ENCODE data around the gene ZNF610.
"Not testable (repeated sequence)": the region's sequence is repeated elsewhere in the genome, so short reads cannot be mapped to it uniquely, and the experiment has no call there.

The ZNF610 gene

DNA sequence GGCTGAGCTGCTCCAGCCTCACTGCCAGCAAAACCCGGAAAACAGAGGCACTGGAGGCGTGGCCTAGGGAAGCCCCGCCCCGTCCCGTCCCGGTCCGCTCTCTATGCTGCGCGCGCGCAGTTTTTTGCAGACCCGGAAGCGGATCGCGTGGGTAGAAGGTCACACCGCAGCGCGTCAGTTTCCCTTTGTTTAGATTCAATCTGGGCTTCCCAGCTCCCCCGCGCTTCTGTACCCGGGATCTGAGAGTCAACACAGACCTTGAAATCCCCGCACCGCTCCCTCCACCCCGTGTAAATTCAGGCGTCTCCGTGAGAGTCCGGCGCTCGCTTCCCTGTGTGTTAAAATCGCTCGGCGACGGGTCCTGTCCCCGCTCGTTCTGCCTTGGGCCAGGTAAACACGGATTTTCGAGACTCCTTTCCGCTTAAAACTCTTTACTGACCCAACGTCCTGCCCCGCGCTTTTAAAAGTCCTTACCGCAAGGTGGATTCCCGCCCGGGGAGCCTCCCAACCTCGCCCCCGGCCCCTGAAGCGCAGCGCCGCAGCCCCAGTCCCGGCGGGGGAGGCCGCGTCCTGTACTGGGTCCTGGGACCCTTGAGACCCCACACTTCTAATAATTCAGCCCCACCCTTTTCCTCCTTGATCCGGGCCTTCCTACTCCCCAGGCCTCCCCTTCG, at the start of gene ZNF610:
Gene ZNF610, plus strand, starts transcription at position 127 of the 674 bp plus-strand sequence. CDS start 12,930 bp downstream, outside the sequence.
- intact Hi-C loops (cut with DNase I) = no loop called here

DNA sequence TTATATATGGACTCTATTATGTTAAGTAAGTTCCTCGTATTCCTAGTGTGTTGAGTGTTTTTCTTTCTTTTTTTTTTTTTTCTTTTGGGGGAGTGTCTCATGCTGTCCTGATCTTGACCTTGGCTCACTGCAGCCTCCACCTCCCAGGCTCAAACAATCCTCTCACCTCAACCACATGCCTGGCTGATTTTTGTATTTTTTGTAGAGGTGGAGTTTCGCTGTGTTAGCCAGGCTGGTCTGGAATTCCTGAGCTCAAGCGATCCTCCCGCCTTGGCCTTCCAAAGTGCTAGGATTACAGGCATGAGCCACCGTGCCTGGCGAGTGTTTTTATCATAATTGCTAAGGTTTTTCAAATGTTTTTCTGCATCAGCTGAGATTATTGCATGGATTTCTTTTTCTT, 49.8 kb upstream of the ZNF610 start:
- no peak for DNase-seq
- intact Hi-C loops (cut with DNase I) = no loop called here

More for the DNA sequence above, at the start of gene ZNF610:
- DNase-seq = peak; percentile 83 to 97 (median 93)

DNA sequence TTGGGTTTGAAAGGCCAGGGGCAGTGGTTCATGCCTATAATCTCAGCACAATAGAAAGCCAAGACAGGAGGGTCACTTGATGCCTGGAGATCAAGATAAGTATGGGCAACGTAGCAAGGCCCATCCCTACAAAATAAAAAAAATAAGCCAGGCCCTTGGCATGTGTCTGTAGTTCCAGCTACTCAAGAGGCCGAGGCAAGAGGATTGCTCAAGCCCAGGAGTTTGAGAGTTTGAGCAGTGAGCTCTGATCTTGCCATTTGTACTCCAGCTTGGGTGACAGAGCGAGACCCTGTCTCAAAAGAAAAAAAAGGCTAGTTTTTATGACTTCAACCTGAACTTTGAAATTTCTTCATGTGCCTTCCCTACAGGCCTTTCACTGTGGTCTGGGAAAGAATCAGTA, 44.3 kb upstream of the ZNF610 start:
- DNase-seq = no peak
- intact Hi-C loops (cut with DNase I) = no loop called here

DNA sequence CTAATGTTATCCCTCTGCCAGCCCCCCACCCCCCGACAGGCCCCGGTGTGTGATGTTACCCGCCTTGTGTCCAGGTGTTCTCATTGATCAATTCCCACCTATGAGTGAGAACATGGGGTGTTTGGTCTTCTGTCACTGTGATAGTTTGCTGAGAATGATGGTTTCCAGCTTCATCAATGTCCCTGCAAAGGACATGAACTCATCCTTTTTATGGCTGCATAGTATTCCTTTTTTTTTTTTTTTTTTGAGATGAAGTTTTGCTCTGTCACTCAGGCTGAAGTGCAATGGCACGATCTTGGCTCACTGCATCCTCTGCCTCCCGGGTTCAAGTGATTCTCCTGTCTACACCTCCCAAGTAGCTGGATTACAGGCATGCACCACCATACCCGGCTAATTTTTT, 43.1 kb upstream of the ZNF610 start:
- intact Hi-C loops (cut with DNase I); DNase-seq: not testable (repeated sequence)

DNA sequence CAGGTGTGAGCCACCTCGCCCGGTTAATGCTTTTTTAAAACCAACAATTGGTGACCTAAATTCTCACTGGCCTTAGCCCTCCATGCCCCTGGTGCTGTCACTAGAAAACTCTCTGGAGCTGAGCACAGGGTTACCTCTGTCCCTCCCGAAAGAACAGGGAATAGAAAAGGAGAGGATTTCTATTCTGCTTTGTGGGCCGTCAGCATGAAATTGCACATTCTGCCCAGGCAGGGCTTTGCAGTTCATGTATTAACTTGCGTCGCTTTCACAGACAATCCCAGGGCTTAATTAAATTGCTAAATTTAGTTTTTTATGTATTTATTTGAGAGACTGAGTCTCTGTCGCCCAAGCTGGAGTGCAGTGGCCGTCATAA, 39.7 kb upstream of the ZNF610 start:
- DNase-seq = peak in 4 of 42 donors; percentile 4 to 31 (median 12)

DNA sequence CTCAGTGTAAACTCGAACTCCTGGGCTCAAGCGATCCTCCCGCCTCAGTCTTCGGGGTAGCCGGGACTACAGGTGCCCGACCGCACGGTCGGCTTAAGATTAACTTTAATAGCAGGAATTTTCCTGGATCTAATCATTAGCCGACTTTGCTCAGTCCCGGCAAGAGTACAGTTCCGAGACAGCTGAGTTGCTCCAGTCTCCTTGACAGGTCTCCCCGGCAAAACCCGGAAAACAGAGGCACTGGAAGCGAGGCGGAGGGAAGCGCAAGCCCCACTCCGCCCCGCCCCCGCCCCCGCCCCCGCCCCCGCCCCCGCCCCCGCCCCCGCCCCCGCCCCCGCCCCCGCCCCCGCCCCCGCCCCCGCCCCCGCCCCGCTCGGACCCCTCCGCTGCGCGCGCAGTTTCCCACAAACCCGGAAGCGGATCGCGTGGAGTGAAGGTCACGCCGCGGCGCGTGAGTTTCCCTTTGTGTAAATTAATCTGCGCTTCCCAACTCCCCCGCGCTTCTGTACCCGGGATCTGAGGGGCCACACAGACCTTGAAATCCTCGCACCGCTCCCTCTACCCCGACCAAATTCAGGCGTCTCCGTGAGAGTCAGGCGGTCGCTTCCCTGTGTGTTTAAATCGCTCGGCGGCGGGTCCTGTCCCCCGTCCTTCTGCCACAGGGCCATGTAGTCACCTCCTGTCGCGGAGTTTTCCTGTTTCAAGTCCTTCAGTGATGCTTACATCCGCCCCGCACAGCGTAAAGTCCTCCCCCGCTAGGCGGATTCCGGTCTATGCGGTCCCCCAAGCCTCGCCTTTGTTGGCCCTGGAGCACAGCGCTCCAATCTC, 39.1 kb upstream of the ZNF610 start, which contains the start of gene ZNF480:
Gene ZNF480, plus strand, starts transcription at position 397 of the 828 bp plus-strand sequence. CDS start 3,244 bp downstream, outside the sequence.
- peak; percentile 57 to 93 (median 84) for DNase-seq
- intact Hi-C loops (cut with DNase I) = no loop called here

More for the DNA sequence above, 39.7 kb upstream of the ZNF610 start:
- intact Hi-C loops (cut with DNase I) = no loop called here

DNA sequence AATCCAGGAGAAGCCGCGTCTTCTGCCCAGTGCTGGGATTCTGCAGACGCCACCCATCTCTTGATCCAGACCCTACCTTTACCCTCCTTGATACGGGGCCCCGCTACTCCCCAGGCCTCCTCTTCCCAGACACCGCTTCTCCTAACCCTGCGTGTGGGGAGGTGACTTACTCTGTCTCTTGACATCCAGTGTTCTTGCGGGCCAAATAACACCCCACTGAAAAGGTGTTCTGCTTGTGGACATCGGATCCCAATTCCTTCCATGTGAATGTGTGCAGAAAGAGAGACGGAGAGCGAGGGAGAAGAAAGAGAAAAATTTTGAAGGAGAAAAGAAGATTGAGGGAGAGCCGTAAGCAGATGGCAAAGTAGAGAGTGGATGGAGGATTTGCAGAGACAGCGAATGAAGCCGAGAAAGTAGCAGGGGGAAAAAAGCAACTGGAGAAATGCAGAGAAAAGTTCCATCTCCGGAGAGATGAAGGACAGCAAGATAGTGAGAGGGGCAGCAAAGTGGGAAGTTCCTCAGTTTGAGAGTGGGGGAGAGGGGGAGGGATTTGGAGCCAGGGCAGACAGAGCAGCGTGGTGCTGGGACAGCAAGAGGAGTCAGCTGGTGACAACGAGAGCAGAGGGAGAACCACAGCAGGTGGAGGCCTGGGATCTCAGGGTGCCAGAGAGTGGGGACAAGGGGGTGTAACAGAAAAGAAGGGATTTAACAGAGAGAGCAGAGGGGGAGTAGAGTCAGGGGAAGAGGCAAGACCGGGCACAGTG, 38.3 kb upstream of the ZNF610 start:
- intact Hi-C loops (cut with DNase I) = no loop called here
- DNase-seq = peak in 9 of 42 donors; percentile 4 to 40 (median 10)

DNA sequence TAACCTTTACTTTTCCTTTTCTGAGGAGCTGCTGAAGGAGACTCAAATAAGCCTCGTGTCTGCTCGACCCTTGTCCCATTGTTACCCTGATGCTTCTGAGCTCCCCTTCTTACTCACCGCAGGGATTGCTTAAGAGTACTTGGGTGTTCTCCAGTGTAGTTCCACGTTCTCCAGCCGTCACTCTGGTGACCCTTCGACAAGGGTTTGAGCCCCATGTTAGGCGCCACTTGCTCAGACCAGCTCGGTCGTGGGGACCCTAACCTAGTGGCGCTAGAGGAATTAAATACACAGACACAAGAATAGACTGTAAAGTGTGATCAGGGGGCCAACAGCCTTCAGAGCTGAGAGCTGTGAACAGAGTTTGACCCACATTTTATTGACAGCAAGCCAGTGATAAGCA, 28.8 kb upstream of the ZNF610 start:
- DNase-seq = no peak
- intact Hi-C loops (cut with DNase I) = no loop called here

DNA sequence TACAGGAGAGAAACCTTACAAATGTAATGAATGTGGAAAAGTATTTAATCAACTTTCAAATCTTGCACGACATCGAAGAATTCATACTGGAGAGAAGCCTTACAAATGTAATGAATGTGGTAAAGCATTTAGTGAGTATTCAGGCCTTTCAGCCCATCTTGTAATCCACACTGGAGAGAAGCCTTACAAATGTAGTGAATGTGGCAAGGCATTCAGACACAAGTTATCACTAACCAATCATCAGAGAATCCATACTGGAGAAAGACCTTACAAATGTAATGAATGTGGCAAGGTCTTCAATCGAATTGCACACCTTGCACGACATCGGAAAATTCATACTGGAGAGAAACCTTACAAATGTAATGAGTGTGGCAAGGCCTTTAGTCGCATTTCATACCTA, 13.6 kb upstream of the ZNF610 start:
- intact Hi-C loops (cut with DNase I) = no loop called here
- no peak for DNase-seq

DNA sequence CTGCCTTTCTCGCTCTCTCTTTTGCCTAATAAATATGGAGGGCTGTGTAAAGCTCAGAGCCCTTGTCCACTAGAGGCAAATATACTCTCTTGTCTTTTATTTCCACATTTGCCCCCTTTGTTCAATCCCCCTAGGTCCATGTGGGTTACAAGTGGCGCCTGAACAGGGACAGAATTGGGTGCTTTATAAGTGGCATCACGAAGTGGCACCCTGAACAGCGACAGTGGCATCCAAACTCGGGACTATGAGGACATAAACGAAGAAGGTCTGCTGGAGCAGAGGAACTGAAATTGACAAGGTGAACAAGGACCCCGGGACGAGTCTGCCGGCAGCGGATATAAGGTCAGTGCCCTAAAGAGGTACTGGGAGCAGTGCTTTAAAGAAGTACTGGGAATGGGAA, 4.3 kb upstream of the ZNF610 start:
- no peak for DNase-seq

DNA sequence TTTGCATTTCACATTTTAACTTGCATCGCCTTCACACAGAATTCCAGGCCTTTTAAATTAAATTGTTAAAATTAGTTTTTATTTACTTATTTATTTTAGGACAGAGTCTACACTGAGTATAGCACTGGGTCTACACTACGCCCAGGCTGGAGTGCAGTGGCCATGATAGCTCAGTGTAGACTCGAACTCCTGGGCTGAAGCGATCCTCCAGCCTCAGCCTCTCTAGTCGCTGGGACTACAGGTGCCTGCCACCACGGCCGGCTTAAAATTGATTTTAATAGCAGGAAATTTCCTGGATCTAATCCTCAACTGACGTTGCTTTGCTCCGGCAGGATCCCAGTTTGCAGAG, 301 bp upstream of the ZNF610 start:
- intact Hi-C loops (cut with DNase I) = no loop called here

More for the DNA sequence above, 4.3 kb upstream of the ZNF610 start:
- intact Hi-C loops (cut with DNase I) = no loop called here

DNA sequence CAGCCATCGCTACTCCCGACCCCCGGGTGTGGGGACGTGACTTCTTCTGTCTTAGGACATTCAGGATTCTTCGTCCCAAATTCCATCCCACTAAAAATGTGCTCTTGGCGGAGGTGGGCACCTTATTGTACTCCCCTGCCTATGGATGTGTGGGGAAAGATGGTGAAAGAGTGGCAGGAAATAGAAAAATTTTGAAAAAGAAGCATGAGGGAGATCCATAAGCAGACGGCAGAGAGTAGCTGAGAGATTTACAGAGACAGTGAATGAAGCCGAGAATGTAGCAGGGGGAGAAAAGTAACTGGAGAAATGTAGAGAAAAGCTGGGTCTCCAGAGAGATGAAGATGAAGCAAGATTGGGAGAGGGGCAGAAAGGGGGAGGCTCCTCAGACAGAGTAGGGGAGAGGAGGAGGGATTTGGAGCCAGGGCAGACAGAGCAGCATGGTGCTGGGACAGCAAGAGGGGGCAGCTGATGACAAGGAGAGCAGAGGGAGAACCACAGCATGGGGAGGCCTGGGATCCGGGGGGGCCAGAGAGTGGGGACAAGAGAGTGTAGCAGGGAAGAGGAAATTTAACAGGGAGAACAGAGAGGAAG, 843 bp downstream of the ZNF610 start:
- no peak for DNase-seq
- intact Hi-C loops (cut with DNase I) = no loop called here

More for the DNA sequence above, 301 bp upstream of the ZNF610 start:
- DNase-seq = no peak

DNA sequence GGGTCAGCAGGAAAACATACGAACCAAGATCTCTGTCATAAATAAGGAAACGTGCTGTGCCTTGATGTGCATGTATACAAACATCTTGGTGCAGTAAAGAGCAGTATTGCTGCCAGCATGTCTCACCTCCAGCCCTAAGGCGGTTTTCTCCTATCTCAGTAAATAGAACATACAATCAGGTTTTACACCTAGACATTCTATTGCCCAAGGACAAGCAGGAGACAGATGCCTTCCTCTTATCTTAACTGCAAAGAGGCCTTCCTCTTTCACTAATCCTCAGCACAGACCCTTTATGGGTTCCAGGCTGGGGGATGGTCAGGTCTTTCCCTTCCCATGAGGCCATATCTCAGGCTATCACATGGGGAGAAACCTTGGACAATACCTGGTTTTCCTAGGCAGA, 3.0 kb downstream of the ZNF610 start:
- DNase-seq; intact Hi-C loops (cut with DNase I): not testable (repeated sequence)

DNA sequence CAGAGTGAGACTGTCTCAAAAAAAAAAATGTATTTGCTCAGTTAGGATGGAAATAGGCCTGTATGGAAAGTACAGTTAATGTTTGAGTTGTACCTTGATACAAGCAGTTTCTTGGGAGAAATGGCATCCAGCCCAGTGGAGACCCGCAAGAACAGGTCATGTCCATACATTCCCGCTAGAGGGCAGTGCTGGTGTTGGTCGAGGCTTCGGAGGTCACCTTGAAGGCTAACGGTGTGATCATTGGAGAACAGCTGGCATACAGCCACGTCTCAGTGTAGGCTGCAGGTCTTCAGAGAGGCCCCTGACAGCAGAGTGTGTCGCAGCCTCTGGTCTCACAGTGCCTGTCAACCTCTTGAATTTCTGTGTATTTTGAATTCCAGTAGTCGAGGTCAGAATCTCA, 7.5 kb downstream of the ZNF610 start:
- peak in 41 of 42 donors; percentile 8 to 81 (median 49) for DNase-seq

DNA sequence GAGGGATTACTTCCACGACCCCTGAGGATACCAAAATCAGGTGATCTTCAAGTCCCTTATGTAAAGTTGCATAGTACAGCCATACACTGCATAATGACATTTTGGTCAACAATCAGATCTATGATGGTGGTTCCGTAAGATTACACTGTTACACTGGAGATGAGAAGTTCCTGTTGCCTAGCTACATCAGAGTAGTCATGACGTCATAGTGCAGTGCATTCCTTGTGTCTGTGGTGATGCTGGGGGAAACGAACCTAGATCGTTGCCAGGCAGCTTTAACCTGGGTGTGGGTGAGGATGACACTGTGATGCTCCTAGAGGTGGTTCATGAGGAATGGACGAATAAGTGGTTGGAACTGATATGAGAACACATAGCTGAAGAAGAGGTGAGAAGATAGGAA, 9.1 kb downstream of the ZNF610 start:
- intact Hi-C loops (cut with DNase I) = no loop called here
- no peak for DNase-seq

More for the DNA sequence above, 7.5 kb downstream of the ZNF610 start:
- intact Hi-C loops (cut with DNase I) = no loop called here

DNA sequence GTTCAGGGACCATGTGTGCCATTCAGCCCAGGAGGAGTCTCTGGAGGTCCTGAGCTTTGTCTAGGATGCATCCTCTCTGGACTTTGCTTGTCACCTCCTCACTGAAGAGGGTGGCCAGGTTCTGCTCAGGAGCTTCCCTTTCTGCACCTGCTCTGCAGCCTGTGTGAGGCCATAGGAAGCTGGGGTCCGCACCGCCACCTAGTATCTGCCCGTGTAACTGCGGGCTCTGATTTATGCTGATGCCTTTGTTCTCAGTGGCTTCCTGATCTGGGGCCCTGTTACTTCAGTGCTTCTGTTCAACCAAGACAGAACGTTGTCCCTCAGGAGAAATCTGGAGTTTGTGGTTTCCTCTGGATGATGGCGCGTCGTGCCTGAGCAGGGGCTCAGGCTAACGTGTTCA, 15.5 kb downstream of the ZNF610 start:
- DNase-seq = no peak
- intact Hi-C loops (cut with DNase I) = no loop called here

DNA sequence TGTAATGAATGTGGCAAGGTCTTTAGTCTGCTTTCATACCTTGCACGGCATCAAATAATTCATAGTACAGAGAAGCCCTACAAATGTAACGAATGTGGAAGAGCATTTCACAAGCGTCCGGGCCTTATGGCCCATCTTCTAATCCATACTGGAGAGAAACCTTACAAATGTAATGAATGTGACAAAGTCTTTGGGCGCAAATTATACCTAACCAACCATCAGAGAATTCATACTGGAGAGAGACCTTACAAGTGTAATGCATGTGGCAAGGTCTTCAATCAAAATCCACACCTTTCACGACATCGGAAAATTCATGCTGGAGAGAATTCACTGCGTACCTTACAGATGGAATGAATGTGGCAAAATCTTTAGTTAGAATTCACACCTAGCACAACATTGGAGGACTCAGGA, 30.4 kb downstream of the ZNF610 start:
- no peak for DNase-seq
- intact Hi-C loops (cut with DNase I) = no loop called here

DNA sequence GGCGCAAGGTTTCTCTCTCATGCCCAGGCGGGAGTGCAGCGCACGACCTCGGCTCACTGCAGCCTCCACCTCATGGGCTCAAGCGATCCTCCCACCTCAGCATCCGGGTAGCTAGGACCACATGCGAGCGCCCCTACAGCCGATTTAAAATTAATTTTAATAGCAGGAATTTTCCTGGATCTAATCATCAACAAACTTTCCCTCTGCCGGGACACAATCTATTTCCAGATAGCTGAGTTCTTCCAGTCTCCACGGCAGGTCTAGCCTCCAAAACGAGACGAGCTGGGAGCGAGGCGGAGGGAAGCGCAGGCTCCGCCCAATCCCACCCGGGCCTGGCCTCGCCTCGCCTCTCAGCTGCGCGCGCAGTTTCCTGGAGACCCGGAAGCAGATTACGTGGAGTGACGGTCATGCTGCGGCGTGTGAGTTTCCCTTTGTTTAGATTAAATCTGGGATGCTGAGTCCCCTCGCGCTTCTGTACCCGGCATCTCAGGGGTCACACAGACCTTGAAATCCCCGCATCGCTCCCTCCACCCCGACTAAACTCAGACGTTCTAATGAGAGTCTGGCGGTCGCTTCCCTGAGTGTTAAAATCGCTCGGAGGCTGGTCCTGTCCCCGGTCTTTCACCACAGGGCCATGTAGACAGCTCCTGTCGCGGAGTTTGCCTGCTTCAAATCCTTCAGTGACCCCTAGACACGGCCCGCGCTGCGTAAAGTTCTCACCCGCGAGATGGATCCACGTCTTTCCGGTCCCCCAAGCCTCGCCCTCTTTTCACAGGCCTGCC, 33.7 kb downstream of the ZNF610 start, which contains the start of gene ZNF880:
Gene ZNF880, plus strand, starts transcription at position 365 of the 782 bp plus-strand sequence. Its CDS starts 43 bp downstream, at position 408.
- intact Hi-C loops (cut with DNase I) = no loop called here

More for the DNA sequence above, 33.7 kb downstream of the ZNF610 start, which contains the start of gene ZNF880:
- peak; percentile 91 to 99 (median 96) for DNase-seq

Measured in head of caudate nucleus (tissue), 42 donors.